T follicular helper cell (primary cell): Measurements from ENCODE around the gene ADAMTS9.

Source experiments
- DNase-seq: peaks from one replicate; pipeline ENCODE4 v3.0.0-alpha.2; 2020; ENCODE audit warnings: low read depth
- total RNA-seq, 2 experiments: gene quantifications; one replicate each; lab custom pipeline; 2026; lab: John Stamatoyannopoulos, UW

Gene ADAMTS9, protein sequence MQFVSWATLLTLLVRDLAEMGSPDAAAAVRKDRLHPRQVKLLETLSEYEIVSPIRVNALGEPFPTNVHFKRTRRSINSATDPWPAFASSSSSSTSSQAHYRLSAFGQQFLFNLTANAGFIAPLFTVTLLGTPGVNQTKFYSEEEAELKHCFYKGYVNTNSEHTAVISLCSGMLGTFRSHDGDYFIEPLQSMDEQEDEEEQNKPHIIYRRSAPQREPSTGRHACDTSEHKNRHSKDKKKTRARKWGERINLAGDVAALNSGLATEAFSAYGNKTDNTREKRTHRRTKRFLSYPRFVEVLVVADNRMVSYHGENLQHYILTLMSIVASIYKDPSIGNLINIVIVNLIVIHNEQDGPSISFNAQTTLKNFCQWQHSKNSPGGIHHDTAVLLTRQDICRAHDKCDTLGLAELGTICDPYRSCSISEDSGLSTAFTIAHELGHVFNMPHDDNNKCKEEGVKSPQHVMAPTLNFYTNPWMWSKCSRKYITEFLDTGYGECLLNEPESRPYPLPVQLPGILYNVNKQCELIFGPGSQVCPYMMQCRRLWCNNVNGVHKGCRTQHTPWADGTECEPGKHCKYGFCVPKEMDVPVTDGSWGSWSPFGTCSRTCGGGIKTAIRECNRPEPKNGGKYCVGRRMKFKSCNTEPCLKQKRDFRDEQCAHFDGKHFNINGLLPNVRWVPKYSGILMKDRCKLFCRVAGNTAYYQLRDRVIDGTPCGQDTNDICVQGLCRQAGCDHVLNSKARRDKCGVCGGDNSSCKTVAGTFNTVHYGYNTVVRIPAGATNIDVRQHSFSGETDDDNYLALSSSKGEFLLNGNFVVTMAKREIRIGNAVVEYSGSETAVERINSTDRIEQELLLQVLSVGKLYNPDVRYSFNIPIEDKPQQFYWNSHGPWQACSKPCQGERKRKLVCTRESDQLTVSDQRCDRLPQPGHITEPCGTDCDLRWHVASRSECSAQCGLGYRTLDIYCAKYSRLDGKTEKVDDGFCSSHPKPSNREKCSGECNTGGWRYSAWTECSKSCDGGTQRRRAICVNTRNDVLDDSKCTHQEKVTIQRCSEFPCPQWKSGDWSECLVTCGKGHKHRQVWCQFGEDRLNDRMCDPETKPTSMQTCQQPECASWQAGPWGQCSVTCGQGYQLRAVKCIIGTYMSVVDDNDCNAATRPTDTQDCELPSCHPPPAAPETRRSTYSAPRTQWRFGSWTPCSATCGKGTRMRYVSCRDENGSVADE (N-terminal part only)
- total RNA-seq = 0 to 0.06 reads per million in 2 experiments

DNA sequence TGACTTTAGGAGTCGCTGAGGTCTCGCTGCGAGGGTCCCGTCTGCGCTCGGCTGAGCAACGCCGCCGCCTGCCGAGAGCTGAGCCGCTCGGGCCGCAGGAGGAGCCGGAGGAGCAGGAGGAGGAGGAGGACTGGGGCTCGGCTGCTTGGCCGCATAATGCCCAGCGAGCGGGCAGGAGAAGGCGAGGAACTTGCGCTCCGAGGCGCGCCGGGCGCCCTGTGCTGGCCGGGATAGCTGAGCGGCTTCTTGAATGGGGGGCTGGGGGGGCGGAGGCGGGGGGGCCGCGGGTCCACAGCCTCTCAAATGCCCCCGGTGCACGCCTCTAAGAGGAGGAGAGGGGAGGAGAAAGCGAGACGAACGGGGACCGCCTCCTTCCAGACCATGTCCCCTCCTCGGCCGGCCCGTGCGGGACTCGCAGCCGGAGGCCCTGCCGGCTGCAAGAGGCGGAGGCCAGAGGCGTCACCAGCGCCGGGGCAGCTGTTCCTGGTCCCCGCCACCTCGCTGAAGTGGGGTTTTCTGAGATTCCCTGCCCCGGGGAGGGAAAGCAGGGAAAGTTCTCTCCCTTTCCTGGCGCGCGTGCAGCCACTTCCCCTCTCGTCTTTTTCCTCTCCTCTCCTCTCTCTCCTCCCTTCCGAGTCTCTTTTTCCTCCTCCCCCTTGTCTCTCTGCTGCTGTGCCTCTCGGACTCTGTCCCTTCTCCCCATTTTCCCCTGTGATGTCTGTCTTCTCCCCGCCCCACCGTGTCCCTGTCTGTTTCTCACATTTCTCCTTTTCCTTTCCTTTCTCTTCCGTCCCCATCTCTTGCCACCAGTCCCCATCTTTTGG lies at the start of gene ADAMTS9:
Gene ADAMTS9, minus strand, starts transcription at position 220 of the 824 bp plus-strand sequence. CDS start 343 bp downstream, outside the sequence.
- no peak for DNase-seq

DNA sequence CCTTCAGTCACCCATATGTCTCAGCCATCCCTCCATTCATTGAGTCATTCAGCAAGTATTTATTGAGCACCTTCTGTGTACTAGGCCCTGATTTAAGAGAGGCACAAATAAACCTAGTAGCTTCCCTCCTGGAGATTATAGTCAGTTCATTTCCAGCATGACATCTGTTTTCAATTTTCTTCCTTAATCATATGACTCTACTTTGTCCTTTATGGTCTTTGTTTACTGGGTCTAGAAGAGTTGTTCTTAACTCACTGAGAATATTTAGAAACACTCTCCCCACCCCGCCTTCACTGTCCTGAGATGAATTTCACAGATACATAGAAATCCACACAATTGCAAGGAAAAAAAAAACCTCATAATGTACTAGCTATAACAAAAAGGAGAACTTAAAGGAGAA lies 44.8 kb upstream of the ADAMTS9 start:
- no peak for DNase-seq

GRCh38 chr3:64730681-64731080 lies 42.9 kb upstream of the ADAMTS9 start:
- DNase-seq = no peak

- DNase-seq = no peak
These were observed 41.2 kb upstream of the ADAMTS9 start for GRCh38 chr3:64728994-64729393.

DNA sequence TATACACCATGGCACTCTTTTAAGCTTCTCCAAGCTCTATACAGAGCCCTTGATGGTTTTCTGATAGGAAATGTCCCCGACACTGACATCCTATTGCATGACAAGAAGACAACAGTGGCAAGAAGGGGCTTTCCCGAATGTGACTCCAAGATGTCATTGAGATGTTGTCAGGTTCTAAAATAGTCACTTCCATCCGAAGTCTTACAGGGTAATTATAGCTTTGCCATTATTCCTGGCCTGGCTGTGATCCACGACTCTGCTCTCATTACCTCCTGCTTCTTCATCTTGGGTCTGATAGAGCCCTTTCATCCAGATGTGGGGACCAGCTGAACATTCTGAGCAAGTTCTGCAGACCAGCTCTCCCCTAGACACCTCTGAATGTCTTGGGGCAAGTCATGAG lies 40.6 kb upstream of the ADAMTS9 start:
- no peak for DNase-seq

DNA sequence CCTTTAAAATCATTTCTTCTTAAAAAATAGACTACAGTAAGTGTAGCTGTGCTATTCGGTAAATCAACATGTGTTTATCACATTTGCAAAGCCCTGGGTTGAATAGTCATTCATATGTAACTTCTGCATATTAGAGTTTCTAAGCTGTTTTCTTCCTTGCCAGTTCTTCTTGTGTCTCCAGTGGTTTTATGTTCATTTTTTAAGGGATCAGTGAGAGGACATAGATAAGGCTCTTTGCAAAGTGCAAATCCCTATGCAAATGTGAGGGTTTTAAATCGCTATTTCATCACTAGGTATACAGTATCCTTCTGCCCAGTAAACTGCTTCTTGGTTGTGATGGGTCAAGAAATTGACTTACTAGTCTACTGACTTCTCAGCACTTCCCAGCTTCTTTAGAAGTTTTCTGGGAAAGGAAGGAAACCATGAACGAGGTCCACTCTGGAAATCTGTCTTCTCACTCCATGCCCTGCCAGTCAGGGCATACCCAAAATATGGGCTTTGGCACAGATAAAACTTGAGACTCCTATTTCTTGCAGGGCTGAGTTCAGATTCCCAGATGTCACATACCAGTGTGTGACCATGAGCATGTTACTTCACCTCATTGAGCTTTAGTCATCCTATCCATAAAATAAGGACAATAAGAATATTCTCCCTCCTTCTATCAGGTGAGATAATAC lies 38.8 kb upstream of the ADAMTS9 start:
- no peak for DNase-seq

- no peak for DNase-seq
These were observed 31.2 kb upstream of the ADAMTS9 start for GRCh38 chr3:64718976-64719375.

GRCh38 chr3:64717872-64718613 lies 30.2 kb upstream of the ADAMTS9 start:
- DNase-seq = no peak

- DNase-seq = no peak
These were observed 29.6 kb upstream of the ADAMTS9 start for GRCh38 chr3:64717411-64717810.

DNA sequence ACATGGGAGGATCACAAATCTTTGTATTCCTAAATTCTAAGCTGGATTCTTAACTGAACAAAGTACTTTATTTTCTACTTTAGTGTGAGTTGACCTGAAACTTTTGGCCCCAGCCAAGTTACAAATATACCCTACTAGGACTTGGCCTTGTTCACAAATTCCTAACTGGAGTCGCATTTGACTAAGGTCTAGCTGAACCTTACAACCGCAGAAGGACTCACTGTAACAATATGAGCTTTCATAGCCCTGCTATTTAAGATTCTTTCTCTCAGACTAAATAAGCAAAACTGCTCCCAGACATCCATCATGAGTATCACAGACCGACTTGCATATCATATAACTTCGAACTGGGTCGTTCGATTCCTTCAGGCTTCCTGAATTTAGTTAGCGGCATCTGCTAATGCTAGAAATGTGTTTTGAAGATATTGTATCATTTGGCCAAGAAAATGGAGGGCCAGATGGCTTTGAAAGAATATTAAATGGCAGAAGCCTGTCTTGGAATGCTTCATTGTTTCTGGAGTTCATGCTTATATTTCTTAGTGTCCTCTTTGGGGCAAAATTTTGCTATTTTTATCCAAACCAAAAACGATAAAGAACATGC lies 28.4 kb upstream of the ADAMTS9 start:
- no peak for DNase-seq

DNA sequence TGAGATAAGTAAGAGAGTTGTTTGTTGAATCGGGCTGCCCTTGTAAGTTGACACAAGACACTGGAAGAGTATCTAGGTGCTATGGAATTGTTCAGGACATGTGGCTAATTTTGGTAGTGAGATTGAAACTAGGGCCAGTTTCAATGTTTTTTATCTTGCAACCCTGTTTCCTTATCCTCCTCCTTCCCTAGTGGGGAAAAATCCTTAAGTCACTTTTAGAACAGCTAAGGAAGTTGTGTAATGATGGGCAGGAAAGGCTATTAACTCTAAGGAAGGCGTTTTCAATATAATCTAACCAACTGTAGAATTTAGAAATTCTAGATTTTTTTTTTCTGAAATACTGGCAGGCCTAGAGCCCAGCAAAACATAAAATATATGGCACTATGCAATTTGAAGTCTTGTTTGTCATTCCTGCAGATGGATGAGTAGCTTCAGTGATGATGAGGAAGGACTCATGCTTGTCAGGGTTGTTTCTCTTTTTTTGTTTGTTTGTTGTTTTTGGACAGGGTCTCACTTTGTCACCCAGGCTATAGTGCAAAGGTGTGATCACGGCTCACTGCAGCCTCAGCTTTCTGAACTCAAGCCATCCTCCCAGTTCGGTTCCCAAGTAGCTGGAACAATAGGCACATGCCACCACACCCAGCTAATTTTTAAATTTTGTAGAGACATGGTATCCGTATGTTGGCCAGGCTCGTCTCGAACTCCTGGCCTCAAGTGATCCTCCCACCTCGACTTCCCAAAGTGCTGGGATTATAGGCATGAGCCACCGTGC lies 27.6 kb upstream of the ADAMTS9 start:
- no peak for DNase-seq

GRCh38 chr3:64708456-64708855 lies 20.7 kb upstream of the ADAMTS9 start:
- no peak for DNase-seq

DNA sequence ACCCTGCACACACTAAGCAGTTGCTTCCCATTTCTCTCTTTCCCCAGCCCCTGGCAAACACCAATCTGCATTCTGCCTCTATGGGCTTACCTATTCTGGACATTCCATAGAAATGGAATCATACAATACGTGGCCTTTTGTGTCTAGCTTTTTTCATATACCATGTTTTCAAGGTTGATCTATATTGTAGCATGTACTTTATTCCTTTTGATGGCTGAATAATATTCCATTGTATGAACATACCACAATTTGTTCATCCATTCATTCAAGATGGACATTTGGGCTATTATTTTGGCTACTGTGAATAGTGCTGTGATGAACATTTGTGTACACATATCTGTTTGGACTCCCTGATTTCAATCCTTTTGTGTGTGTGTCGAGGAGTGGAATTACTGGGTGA lies 18.1 kb upstream of the ADAMTS9 start:
- no peak for DNase-seq

- no peak for DNase-seq
These were observed 9.1 kb upstream of the ADAMTS9 start for GRCh38 chr3:64696896-64697295.

DNA sequence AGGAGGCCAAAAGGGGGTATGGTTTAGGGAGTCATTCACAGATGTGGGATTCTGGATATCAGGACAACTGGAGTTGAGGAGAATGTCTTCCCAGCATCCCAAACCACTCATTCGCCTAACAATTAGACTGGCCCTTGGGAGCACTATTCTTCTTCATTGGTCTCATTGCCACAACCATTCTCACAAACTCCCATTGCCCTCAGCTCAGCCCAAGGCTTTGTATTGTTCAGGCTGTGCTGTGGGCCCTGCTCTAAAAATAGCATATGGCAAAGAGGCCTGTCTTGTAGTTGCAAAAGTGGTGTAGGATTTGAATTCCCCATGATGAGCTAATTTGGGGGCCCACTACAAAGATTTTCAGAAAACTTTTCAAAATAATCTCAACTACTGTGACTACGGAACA lies 6.3 kb upstream of the ADAMTS9 start:
- DNase-seq = no peak

GRCh38 chr3:64693031-64693430 lies 5.2 kb upstream of the ADAMTS9 start:
- DNase-seq = no peak

GRCh38 chr3:64691051-64691450 lies 3.3 kb upstream of the ADAMTS9 start:
- no peak for DNase-seq

GRCh38 chr3:64687086-64687780 lies 567 bp downstream of the ADAMTS9 start:
- no peak for DNase-seq
